Measurements from ENCODE around the gene CLEC1B.

GRCh38 chr12:9975614-9976013, 23.3 kb downstream of the CLEC1B start:
- TF ChIP-seq CTCF (IDR thresholded peaks at IDR 0.05): no peak
- TF ChIP-seq EP300 (IDR thresholded peaks at IDR 0.05): no peak

Measured in tibial nerve (tissue), 4 donors.